ENCODE results near the gene ATF5. TPM values are rescaled to one million over a fixed set of nuclear protein-coding genes. Genes with fewer than 3 reads are reported as not detected.

ATF5 gene
- total RNA-seq, 1 donor from 2014 or later, result 2.6 TPM

DNA sequence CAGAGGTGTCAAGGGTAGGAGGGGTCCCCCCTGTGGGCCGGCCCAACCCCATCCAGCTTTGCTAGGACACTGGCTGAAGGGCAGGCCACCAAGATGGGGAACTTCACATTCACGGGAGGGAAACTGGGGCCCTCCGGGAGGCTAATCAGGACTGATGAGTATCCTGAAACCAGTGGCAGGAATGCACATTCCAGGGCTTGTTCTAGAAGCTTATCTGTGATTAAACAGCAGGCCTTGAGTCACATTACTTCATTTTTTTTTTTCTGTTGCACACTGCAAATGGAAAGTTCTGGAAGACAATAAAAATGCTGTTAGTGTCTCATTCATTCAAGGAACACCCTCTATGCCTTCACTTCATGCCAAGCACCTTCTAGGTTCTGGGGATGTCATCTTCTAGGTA is 47.5 kb downstream of the ATF5 start:
- no peak for DNase-seq (ENCODE audit: low spot score)

DNA sequence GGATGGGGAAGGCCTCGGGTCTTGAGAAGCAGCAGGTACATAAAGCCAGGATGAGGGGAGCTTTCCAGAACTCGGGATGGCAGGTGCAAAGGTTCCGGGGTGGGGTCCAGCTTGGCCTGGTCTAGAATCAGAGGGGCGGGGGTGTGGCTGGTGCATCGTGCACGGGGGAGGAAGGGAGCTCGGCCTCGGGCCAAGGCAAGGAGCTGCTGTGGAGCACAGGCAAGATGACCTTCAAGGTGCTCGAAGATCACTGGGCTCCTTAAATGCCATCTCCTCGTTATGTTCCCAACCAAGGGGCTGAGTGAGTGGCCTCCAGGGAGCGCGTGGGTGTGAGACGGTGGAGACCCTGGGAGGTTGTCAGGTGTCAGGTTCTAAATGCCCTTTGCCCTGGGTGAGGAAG is 48.1 kb downstream of the ATF5 start:
- no peak for DNase-seq (ENCODE audit: low spot score)

DNA sequence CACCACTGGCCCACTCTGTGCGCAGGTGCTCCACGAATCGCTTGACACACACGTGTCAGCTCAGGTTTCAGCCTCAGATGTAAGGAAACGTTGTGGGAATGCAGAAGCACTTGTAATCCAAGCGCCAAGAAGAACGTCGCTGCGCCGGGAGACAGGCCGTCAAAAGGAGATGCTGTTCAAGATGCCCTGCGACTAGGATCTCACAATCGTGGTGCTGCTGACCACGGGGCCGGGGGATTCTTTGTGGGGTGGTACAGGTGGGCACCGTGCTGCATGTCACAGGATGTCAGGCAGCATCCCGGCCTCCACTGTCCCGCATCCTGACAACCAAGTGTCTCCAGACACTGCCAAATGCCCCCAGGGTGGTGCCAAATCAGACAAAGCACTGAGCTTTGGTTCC is 48.9 kb downstream of the ATF5 start:
- DNase-seq (ENCODE audit: low spot score), result no peak

DNA sequence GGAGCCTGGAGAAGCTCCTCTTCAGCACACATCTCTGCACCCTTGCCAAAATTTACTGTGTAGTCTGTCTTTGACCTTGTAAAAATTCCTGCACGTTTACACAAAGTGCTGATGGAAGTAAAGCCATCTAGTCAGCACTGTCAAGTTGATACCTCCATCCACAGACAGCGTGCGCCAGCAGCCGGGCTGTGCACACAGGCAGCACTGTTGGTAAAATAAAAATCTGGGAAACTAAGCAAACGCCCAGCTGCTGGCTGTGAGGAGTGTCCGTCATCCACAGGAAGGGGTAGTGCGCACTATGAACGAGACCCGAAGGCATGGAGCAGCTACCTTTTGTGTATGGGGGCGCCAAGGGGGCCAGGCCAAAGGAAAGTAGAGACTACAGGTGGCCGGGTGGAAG is 49.3 kb downstream of the ATF5 start:
- no peak for DNase-seq (ENCODE audit: low spot score)

DNA sequence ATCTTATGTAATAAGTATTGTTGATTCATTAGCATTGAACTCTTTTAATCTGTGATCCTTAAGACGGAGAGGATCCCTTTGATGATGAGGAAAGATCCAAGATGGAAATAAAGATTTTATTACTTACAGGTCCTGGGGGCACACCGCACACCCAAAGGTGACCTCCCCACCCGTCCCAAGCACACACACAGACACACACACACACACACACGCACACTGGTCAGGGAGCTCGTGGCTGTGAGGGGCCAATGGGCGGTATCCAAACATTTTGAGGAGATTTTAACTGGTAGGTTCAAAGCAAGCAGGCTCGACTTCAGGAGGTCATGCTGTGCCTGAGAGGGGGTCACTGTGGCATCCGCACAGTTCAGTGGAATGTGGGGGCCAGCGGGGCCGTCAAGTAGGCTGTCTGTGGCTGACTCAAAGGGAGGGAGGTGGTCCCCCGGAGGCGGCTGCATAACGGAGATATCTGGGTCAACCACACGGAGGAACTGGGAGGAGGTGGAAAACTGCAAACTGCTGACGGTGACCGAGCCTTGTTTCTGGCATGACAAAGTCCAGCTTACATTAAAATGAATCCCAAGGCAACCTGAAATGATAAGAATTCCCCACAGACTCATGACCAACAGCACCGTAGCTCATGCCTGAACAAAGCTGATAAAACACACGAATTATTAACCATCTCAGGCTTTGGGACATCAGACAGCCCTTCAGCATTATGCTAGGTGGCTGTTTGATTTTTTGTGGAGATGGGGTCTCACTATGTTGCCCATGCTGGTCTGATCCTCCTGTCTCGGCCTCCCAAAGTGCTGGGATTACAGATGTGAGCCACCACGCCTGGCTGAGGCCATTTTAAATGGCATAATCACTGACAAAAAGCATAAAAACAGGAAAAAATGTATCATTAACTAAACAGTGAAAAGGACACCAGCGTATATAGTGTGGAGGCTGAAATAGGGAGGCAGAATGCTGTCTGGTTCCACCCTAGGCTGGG is 52.9 kb downstream of the ATF5 start:
- no peak for DNase-seq (ENCODE audit: low spot score)

Other genes with a start within 250 kb of the ATF5 start
- gene ADM5, start 239.6 kb upstream of the ATF5 start, total RNA-seq (ENCODE audit: insufficient read depth, low replicate concordance), result 1.9 TPM
- 4.3 TPM for gene CPT1C, start 238.1 kb upstream of the ATF5 start, total RNA-seq (ENCODE audit: insufficient read depth, low replicate concordance)
- not detected for gene TSKS, start 165.9 kb upstream of the ATF5 start, total RNA-seq (ENCODE audit: insufficient read depth, low replicate concordance)
- gene AP2A1, start 162.2 kb upstream of the ATF5 start, total RNA-seq (ENCODE audit: insufficient read depth, low replicate concordance), result 39.2 TPM
- gene FUZ, start 115.9 kb upstream of the ATF5 start, total RNA-seq (ENCODE audit: insufficient read depth, low replicate concordance), result 10.8 TPM
- gene MED25, start 110.9 kb upstream of the ATF5 start, total RNA-seq (ENCODE audit: insufficient read depth, low replicate concordance), result 16.1 TPM
- gene PTOV1, start 78.0 kb upstream of the ATF5 start, total RNA-seq (ENCODE audit: insufficient read depth, low replicate concordance), result 63.6 TPM
- 31.5 TPM for gene PNKP, start 61.6 kb upstream of the ATF5 start, total RNA-seq (ENCODE audit: insufficient read depth, low replicate concordance)
- 9.1 TPM for gene AKT1S1, start 51.9 kb upstream of the ATF5 start, total RNA-seq (ENCODE audit: insufficient read depth, low replicate concordance)
- 4.1 TPM for gene TBC1D17, start 51.5 kb upstream of the ATF5 start, total RNA-seq (ENCODE audit: insufficient read depth, low replicate concordance)
- gene IL4I1, start 32.3 kb upstream of the ATF5 start, total RNA-seq (ENCODE audit: insufficient read depth, low replicate concordance), result 1.4 TPM
- gene NUP62, start 299 bp downstream of the ATF5 start, total RNA-seq (ENCODE audit: insufficient read depth, low replicate concordance), result 15.4 TPM
- 0.72 TPM for gene SIGLEC11, start 32.0 kb downstream of the ATF5 start, total RNA-seq (ENCODE audit: insufficient read depth, low replicate concordance)
- gene VRK3, start 96.2 kb downstream of the ATF5 start, total RNA-seq (ENCODE audit: insufficient read depth, low replicate concordance), result 11.1 TPM
- gene ZNF473, start 96.8 kb downstream of the ATF5 start, total RNA-seq (ENCODE audit: insufficient read depth, low replicate concordance), result 20.5 TPM
- not detected for gene IZUMO2, start 234.1 kb downstream of the ATF5 start, total RNA-seq (ENCODE audit: insufficient read depth, low replicate concordance)

All from umbilical cord (tissue), 2 donors.